ENCODE data around the gene ATP13A4.

DNA sequence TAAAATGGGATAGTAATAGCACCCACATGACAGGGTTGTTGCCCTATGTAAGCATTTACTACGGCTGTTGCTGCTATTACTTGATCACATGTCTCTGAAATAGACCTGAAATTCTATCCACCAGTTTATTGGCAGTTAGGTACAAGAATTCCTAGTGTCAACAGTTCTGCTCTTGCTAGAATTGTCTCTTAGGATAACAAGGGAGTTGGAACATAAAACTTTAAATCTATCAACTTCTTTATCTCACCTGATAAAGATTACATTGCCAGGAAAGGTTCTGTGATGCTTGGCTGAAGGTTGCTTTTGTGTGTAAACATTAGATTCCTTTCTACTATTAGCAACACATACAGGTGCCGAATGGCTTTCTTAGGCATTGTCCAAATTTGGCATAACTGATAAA lies 38.7 kb downstream of the ATP13A4 start:
- TF ChIP-seq, protein P1, sequence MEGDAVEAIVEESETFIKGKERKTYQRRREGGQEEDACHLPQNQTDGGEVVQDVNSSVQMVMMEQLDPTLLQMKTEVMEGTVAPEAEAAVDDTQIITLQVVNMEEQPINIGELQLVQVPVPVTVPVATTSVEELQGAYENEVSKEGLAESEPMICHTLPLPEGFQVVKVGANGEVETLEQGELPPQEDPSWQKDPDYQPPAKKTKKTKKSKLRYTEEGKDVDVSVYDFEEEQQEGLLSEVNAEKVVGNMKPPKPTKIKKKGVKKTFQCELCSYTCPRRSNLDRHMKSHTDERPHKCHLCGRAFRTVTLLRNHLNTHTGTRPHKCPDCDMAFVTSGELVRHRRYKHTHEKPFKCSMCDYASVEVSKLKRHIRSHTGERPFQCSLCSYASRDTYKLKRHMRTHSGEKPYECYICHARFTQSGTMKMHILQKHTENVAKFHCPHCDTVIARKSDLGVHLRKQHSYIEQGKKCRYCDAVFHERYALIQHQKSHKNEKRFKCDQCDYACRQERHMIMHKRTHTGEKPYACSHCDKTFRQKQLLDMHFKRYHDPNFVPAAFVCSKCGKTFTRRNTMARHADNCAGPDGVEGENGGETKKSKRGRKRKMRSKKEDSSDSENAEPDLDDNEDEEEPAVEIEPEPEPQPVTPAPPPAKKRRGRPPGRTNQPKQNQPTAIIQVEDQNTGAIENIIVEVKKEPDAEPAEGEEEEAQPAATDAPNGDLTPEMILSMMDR (IDR thresholded peaks at IDR 0.05) = no peak
- TF ChIP-seq POLR2A (IDR thresholded peaks at IDR 0.05) (no peak), POLR2AphosphoS5 (IDR thresholded peaks at IDR 0.05) (no peak), EP300 (IDR thresholded peaks at IDR 0.05) (no peak)
